Gastroesophageal sphincter (tissue), 3 donors: ENCODE results near the gene ARID5B.

Experiments
- CTCF ChIP-seq, 4 experiments: fragments of 200-600 bp in 2 of 4; fragments of 450-650 bp in 2 of 4; sonication (generic) in 1 of 4; IDR thresholded peaks; one replicate each; pipeline ENCODE4 v1.5.1; 2017 to 2019; ENCODE audit warnings: antibody characterized with exemption in 4 of 4, mild to moderate bottlenecking in 2 of 4, moderate library complexity in 2 of 4
- POLR2AphosphoS5 ChIP-seq: sonication (generic); formaldehyde crosslinking; IDR thresholded peaks from one replicate; pipeline ENCODE4 v1.6.1; 2017; ENCODE audit warnings: antibody characterized with exemption

- TF ChIP-seq POLR2AphosphoS5 = no peak
- no peak for TF ChIP-seq CTCF (IDR thresholded peaks at IDR 0.05)
Observed at GRCh38 chr10:62062028-62062427, 160.5 kb downstream of the ARID5B start.
